ENCODE data around the gene RASGRP4.

- TF ChIP-seq CTCF (IDR thresholded peaks at IDR 0.05; ENCODE audit: insufficient read depth, low read depth, low read length) (no peak), EZH2 (IDR thresholded peaks at IDR 0.05; ENCODE audit: insufficient read depth, low read length) (no peak)
Observed at GRCh38 chr19:38469151-38469550, 43.1 kb upstream of the RASGRP4 start.
